SJSA1 (cell line): Measurements from ENCODE around the gene CCDC85A. TPM values are rescaled to one million over a fixed set of nuclear protein-coding genes. Genes with fewer than 3 reads are reported as not detected.

Source experiments
- DNase-seq, 2 experiments: peaks; one replicate each; pipeline ENCODE4 v3.0.0-alpha.2; 2015 to 2020; ENCODE audit warnings: low spot score in 2 of 2, low read depth in 1 of 2
- H3K27ac ChIP-seq: fragments of 250-450 bp; sonication (Bioruptor Pico); 2 replicates; pipeline ENCODE4 v1.5.1; 2020; ENCODE audit warnings: mild to moderate bottlenecking, moderate library complexity
- H3K27me3 ChIP-seq: fragments of 250-450 bp; sonication (Bioruptor Pico); replicated peaks from 2 replicates; pipeline ENCODE4 v1.5.1; 2020; ENCODE audit warnings: mild to moderate bottlenecking, moderate library complexity
- H3K36me3 ChIP-seq: fragments of 250-450 bp; sonication (Bioruptor Pico); 2 replicates; pipeline ENCODE4 v1.5.1; 2020; ENCODE audit warnings: mild to moderate bottlenecking
- H3K4me1 ChIP-seq: fragments of 250-450 bp; sonication (Bioruptor Pico); replicated peaks from 2 replicates; pipeline ENCODE4 v1.6.1; 2021; ENCODE audit warnings: mild to moderate bottlenecking
- H3K4me3 ChIP-seq: fragments of 250-450 bp; sonication (Bioruptor Pico); 2 replicates; pipeline ENCODE4 v1.5.1; 2020; ENCODE audit warnings: mild to moderate bottlenecking
- H3K9me3 ChIP-seq: fragments of 250-450 bp; sonication (Bioruptor Pico); replicated peaks from 2 replicates; pipeline ENCODE4 v1.5.1; 2020; ENCODE audit warnings: mild to moderate bottlenecking
- total RNA-seq: library from RNA; depleted of rRNA; stranded (reverse); fragments of >200 nt; shearing (Covaris generic); gene quantifications from 2 replicates; pipeline ENCODE4 v1.2.3, GENCODE V29; 2014

Gene CCDC85A
- total RNA-seq, 1 experiment from 2014 or later: 0.37 TPM

DNA sequence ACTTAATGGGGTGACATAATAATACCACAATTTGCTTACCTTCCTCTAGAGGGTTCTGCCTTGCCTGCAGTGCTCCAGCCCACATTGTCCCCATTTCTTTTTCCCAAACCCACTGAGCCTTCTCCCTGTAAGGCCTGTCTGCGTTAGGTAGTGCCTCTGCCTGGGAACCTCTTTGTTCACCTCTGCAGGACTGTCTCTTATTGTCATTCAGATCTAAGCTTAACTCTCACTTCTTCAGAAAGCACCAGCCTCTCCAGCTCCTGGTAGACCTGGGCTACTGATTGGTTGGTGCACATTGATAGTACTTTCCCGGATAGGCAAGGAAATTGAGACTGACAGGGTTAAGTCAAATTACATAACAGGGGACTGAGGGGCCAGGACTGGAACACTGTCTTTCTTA lies 49.1 kb downstream of the CCDC85A start:
- H3K27ac ChIP-seq: no peak overlapping the region
- no peak for DNase-seq
- H3K36me3 ChIP-seq: no peaks in the 10 kb centered on the region
- H3K4me3 ChIP-seq: no peak overlapping the region
- no peaks in the 10 kb centered on the region for H3K4me1 ChIP-seq
- H3K9me3 ChIP-seq: no peaks in the 10 kb centered on the region
- no peaks in the 10 kb centered on the region for H3K27me3 ChIP-seq

DNA sequence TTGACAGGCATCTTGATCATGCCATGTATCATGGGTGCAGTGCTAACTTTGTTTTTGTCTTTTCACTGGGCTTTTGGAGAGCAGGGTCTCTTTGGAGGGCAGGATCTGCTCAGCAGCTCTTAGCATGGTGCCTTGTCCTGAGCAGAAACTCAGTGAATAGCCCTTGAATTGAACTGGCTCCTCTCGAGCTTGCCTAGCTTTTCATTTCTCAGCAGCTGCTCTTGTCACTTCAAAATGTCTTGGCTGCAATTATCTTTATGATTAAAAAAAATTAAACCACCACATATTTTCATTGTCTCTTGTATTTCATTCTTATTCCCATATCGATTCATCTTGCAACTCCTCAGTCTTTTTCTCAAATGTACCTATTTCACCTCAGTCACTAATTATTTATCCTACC lies 50.5 kb downstream of the CCDC85A start:
- no peaks in the 10 kb centered on the region for H3K27me3 ChIP-seq
- no peaks in the 10 kb centered on the region for H3K4me1 ChIP-seq
- no peak for DNase-seq
- no peaks in the 10 kb centered on the region for H3K36me3 ChIP-seq
- no peaks in the 10 kb centered on the region for H3K9me3 ChIP-seq
- no peak overlapping the region for H3K4me3 ChIP-seq
- H3K27ac ChIP-seq: no peak overlapping the region

DNA sequence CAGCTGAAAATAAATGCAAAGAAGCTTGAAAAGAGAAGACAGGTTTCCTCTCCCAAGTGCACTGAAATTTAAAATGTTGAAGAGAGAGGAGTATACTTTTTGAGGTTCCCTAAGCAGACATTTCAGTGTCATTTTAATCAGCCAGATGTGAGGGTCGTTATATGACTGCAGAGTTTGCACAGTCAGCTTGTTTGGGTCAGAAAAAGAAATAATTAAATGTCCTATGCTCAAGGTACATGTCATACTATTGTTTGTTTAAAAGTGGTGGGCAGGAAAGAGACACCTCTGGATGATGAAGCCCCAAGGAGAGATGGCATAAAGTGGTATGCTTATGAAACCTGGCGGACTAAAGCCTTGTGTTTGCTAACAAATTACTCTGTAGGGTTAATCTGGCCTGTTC lies 55.2 kb downstream of the CCDC85A start:
- no peak for DNase-seq
- Histone ChIP-seq H3K4me1 (no peaks in the 10 kb centered on the region), H3K9me3 (no peaks in the 10 kb centered on the region), H3K27ac (no peak overlapping the region), H3K27me3 (no peaks in the 10 kb centered on the region), H3K36me3 (no peaks in the 10 kb centered on the region), H3K4me3 (no peak overlapping the region)

DNA sequence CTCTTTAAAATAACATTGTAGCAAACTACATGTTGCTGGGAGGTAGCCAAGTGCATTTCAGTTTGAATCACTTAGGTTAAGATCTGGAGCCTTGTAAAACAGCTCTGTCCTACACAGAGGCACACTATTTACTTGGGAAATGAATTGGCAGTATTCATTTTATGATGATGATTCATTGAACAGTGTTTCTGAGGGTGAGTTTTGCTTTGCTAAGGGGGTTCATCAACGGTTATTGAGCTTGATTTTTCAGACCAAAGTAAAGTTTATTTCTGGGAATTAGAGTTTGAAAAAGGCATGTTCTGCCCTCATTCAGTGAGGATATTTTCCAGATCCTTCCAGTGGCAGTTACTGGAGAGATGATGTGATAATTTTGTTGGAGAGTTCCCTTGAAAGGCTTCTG lies 55.6 kb downstream of the CCDC85A start:
- no peak overlapping the region for H3K4me3 ChIP-seq

DNA sequence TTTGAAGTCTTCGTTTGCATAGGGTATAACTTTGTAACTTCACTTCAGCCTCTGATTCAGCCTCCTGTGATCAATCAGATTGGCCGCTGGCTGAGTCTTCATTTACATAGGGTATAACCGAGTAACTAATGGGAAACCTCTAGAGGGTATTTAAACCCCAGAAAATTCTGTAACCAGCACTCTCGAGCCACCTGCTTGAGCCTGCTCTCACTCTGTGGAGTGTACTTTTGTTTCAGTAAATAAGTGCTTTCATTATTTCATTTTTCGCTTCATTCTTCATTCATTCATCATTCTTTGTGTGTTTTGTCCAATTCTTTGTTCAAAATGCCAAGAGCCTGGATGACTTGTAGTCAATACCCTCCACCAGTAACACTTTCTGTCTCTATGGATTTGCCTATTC lies 56.4 kb downstream of the CCDC85A start:
- no peak for DNase-seq
- Histone ChIP-seq H3K36me3 (no peaks in the 10 kb centered on the region), H3K4me1 (no peaks in the 10 kb centered on the region), H3K4me3 (no peak overlapping the region), H3K9me3 (no peaks in the 10 kb centered on the region), H3K27me3 (no peaks in the 10 kb centered on the region), H3K27ac (no peak overlapping the region)

More for the DNA sequence above, 55.6 kb downstream of the CCDC85A start:
- DNase-seq: no peak
- Histone ChIP-seq H3K27me3 (no peaks in the 10 kb centered on the region), H3K4me1 (no peaks in the 10 kb centered on the region), H3K36me3 (no peaks in the 10 kb centered on the region), H3K9me3 (no peaks in the 10 kb centered on the region), H3K27ac (no peak overlapping the region)

DNA sequence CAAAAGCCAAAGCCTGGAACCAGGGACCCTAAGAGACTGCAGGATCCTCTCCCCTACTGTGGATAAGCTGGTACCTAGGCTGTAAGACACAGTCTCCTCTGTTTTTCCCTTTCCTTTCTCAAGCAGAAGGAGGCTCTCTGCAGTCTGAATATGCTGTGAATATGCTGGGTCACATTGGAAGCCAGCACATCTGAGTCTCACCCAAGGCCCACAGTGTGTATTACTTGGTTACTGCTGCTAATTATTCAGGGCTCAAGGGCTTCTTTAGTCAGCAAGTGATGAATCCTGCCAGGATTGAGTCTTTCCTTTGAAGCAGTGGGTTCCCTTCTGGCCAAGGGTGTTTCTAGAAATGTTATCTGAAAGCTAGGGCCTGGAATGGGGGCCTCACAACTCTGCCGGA lies 60.7 kb downstream of the CCDC85A start:
- H3K27me3 ChIP-seq: peaks cover 7% of the 10 kb centered on the region; the same call in 1 of the 2 replicates
- DNase-seq: no peak
- H3K4me3 ChIP-seq: no peak overlapping the region
- H3K4me1 ChIP-seq: no peaks in the 10 kb centered on the region
- no peaks in the 10 kb centered on the region for H3K36me3 ChIP-seq
- H3K27ac ChIP-seq: no peak overlapping the region
- no peaks in the 10 kb centered on the region for H3K9me3 ChIP-seq

DNA sequence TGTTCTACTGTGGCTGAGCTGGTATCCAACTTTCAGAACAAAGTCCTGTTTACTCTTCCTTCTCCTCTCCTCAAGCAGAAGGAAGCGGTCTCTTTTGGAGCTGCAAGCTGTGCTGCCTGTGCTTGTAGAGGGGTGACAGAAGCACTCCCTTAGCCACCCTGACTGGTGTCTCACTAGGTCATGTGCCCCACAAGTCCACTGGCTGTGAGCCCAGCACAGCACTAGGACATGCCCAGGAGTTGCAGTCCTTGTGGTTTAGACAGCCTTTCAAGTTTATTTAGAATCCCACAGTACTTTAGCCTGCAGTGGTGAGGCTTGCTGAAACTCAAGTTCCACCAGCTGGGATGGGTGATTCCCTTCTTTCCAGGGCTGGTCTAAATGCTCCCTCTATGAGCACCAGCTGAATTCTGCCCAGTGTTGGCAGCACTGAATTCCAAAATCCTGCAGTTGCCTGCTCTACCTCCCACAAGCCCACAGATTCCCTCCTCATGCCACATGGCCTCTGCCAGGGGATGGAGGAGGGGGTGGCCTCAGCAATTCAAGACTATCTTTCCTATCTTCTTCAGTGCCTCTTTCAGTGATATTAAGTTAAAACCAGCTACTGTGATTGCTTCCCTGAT lies 61.2 kb downstream of the CCDC85A start:
- Histone ChIP-seq H3K27me3 (peaks cover 7% of the 10 kb centered on the region; the same call in 1 of the 2 replicates), H3K27ac (no peak overlapping the region), H3K4me3 (no peak overlapping the region), H3K9me3 (no peaks in the 10 kb centered on the region), H3K36me3 (no peaks in the 10 kb centered on the region), H3K4me1 (no peaks in the 10 kb centered on the region)
- no peak for DNase-seq

DNA sequence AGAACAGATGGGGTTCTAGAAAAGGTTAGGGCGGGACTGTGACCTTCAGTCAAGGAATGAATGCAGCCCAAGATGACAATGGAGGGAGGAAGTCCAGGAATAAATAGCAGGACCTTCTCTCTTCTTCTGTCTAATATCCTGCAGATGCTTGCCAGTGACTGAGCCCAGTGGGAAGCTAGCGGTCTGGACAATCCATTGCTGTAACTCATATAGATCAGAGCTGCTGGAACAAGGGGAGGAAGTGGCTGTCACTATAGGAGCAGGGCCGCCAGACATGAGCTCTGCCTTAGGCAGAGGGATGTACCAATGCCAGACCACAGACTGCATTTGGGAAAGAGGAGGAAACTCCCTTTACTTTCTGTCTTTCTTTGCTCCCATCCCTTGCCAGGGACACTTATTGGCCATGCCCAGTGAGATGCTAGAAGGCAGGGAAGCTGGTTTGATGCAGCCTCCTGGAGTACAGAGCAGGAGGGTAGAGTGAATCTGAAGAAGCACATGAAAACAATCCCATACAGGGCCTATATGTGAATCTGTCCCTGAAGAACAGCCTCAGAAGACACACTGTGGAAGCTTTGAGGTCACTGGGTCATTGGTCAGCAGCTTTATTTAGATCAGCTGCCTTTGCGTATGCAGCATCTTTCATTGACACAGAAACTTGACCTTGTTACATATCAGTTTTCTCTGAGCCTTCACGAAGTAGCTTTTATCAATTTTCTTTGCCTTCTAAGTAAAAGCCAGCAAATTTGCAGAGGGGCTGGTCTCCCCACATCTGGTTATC lies 65.4 kb downstream of the CCDC85A start:
- H3K27me3 ChIP-seq: peaks cover 13% of the 10 kb centered on the region; the same call in 1 of the 2 replicates
- DNase-seq: no peak
- no peaks in the 10 kb centered on the region for H3K4me1 ChIP-seq
- no peaks in the 10 kb centered on the region for H3K36me3 ChIP-seq
- no peak overlapping the region for H3K4me3 ChIP-seq
- H3K9me3 ChIP-seq: no peaks in the 10 kb centered on the region
- no peak overlapping the region for H3K27ac ChIP-seq

DNA sequence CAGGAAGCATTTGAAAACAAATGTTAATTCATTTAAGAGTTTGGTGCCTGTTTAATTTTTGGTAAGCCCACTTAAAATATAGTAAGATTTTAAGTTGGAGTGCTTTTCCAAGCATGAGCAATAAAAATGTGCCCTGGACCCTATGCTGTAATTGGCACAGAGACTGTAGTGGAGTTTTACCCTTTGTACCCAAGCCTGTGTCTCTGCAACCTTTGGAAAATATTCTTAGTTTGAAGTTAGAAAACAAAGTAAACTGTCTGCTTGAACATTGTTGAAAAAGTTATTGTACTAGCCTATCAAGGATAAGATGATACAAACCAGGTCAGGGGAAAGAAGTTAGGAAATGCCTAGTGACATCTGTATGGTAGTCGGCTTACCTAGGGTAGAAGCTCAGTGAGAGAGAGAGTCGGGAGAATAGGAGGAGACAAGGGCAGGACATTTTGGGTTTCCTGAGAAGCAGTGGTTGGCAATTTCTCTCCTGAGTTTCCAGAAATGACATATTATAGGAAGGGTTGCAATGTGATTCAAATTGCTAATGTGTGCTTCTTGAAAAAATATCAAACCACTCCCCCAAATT lies 66.5 kb downstream of the CCDC85A start:
- Histone ChIP-seq H3K9me3 (no peaks in the 10 kb centered on the region), H3K27ac (no peak overlapping the region), H3K4me1 (no peaks in the 10 kb centered on the region), H3K27me3 (peaks cover 13% of the 10 kb centered on the region; the same call in 1 of the 2 replicates), H3K36me3 (no peaks in the 10 kb centered on the region), H3K4me3 (no peak overlapping the region)
- no peak for DNase-seq

DNA sequence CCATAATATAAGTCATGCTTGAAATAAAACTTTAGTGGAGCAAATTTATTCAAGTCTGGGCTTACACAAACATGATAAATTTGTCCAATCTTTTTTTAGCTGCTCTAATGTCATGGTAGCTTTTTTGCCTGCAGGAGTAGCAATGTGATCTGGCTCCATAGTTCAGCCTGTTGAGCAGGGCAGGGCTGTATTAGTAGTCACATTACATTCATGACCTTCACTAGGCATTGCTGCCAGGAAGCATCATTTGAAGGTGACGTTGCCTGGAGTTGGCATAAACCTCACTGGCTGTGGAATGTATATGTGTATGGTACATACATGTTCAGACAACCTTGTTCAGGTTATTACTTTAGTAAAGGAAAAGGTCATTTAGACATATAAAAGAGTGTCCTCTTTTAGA lies 76.6 kb downstream of the CCDC85A start:
- H3K4me3 ChIP-seq: no peak overlapping the region
- no peak for DNase-seq
- no peaks in the 10 kb centered on the region for H3K4me1 ChIP-seq
- H3K27me3 ChIP-seq: no peaks in the 10 kb centered on the region
- H3K27ac ChIP-seq: no peak overlapping the region
- no peaks in the 10 kb centered on the region for H3K36me3 ChIP-seq
- H3K9me3 ChIP-seq: no peaks in the 10 kb centered on the region

DNA sequence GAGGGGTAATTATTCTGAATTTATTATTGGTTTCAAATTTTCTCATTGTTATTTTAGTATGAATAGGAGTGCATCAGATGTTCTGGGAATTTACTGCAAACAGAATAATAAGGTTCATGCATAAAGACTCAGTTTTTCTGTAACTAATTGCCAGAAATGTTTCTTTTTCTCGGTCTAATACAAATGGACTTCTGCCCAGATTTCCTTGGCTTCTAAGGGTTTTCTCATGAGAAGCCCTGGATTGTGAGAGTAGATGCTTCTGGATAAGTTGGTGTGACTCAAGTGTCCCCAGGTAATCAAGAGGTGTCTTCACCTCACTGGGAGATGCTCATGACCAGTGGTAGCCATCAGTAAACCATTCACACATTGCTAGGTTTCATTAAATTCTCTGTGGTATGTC lies 78.5 kb downstream of the CCDC85A start:
- no peaks in the 10 kb centered on the region for H3K9me3 ChIP-seq
- no peaks in the 10 kb centered on the region for H3K27me3 ChIP-seq
- no peak overlapping the region for H3K4me3 ChIP-seq
- no peak for DNase-seq
- no peaks in the 10 kb centered on the region for H3K36me3 ChIP-seq
- no peaks in the 10 kb centered on the region for H3K4me1 ChIP-seq
- H3K27ac ChIP-seq: no peak overlapping the region

DNA sequence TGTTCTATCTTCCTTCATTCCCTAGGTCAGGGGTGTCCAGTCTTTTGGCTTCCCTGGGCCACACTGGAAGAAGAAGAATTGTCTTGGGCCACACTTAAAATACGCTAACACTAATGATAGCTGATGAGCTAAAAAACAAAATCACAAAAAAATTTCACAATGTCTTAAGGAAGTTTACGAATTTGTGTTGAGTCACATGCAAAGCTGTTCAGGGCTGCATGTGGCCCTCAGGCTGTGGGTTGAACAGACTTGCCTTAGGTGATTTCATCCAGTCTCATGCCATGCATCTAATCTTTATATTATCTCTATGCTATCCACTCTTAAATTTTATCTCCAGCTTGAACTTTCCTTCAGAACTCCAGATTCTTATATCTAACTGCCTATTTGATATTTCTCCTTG lies 80.1 kb downstream of the CCDC85A start:
- no peaks in the 10 kb centered on the region for H3K27me3 ChIP-seq
- no peak for DNase-seq

DNA sequence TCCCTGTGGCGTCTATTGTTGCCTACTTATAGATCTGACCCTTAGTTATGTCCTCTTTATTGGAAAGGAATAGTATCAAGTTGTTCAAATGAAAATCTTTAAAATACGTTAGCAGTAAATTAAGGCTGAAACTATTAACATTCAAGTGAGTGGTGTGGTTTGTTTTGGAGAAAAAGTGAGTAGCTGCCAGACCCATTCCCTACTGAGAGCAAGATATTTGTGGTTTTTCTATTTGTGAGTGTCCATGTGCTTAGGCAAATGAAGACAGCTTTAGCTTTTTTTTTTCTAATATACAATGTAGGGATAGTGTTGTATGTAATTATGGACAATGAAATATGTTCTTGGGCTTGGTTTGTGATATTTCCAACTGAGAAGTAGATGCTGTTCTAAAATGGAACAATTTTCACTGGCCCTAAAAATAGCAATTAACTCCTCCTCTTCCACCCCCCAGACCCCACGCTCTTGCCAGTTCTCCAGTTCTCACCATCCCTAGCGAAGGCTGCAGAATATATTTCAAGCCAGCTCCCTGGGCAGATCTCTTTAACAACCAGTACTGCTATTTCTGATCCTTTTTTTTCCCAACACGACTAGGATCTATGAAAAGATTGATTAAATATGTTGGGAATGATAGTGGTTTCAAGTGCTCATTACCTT lies 83.1 kb downstream of the CCDC85A start:
- Histone ChIP-seq H3K36me3 (no peaks in the 10 kb centered on the region), H3K4me3 (no peak overlapping the region)
- DNase-seq: no peak

More for the DNA sequence above, 80.1 kb downstream of the CCDC85A start:
- no peak overlapping the region for H3K27ac ChIP-seq
- no peaks in the 10 kb centered on the region for H3K9me3 ChIP-seq
- H3K4me3 ChIP-seq: no peak overlapping the region
- H3K4me1 ChIP-seq: no peaks in the 10 kb centered on the region
- H3K36me3 ChIP-seq: no peaks in the 10 kb centered on the region

DNA sequence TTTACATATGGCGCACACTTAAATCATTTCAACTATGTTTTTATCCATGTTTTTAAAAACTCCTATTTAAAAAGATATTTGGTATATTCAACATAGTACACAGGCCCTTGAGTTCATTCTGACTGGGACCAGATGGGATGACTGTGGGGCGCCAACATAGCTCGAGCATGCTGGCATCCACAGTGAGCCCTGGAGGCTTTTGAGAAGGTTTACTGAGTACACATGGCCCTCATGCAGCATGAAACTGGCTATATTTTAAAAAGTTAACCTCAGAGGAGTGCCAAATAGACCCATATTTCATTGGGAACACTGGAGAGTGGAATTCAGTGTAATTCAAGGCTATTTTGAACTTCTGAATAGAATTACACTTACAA lies 83.6 kb downstream of the CCDC85A start:
- Histone ChIP-seq H3K27me3 (no peaks in the 10 kb centered on the region; the same call in 1 of the 2 replicates), H3K9me3 (no peaks in the 10 kb centered on the region), H3K4me3 (no peak overlapping the region), H3K27ac (no peak overlapping the region), H3K4me1 (no peaks in the 10 kb centered on the region), H3K36me3 (no peaks in the 10 kb centered on the region)
- DNase-seq: no peak

More for the DNA sequence above, 83.1 kb downstream of the CCDC85A start:
- H3K4me1 ChIP-seq: no peaks in the 10 kb centered on the region
- no peak overlapping the region for H3K27ac ChIP-seq
- no peaks in the 10 kb centered on the region; the same call in 1 of the 2 replicates for H3K27me3 ChIP-seq
- no peaks in the 10 kb centered on the region for H3K9me3 ChIP-seq
